ENCODE measurements around the gene TM4SF1.

The TM4SF1 gene

DNA sequence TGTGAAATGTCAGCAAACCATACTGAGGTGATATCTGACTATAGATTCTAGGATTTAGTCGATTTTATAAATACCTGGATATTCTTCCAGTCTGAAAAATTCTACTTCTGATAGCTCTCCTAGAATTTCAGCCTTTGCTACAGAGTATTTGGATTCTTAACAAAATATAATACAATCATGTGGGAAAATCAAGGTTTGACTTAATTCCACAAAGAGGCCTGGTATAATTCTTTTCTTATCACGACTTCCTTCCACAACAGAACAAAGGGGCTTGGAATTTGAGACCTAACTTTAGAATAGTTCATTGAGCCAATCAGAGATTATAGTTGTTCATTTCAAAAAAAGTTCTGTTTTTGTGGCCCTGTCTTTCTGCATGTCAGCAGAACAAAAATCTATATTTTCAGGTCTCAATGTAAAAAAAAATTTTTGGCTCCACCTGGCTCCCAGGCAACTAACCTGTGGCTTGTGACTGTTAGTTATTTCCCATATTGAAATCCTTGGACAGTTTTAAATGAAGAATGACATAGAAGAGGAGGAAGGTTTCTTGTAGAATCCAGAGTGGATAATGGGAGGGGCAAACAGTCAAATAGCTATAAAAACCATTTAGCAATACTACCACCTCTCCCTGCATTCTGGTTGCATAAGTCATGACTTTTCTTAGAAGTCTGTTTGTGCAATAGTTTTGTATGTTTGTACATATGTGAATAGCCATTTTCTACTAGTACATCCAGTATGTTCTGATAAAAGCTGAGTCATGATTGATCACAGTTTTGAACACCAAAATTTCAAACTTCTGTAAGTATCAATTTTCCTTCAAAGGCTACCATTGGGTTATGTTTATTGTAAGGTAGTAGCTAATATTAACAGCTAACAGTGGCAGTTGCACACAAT is 4.0 kb downstream of the TM4SF1 start:
- Histone ChIP-seq H3K36me3 (ENCODE audit: control insufficient read depth, insufficient read depth, low read length) (no peaks in the 10 kb centered on the region), H3K27ac (no peak overlapping the region)

GRCh38 chr3:149371723-149372114 is 5.7 kb downstream of the TM4SF1 start:
- Histone ChIP-seq H3K4me3 (ENCODE audit: low read depth, low read length) (no peak overlapping the region), H3K9ac (no peak overlapping the region), H2AFZ (no peak overlapping the region), H3K79me2 (no peaks in the 10 kb centered on the region), H3K4me1 (no peaks in the 10 kb centered on the region), H3K36me3 (ENCODE audit: control insufficient read depth, insufficient read depth, low read length) (no peaks in the 10 kb centered on the region), H3K27me3 (ENCODE audit: control insufficient read depth, insufficient read depth, low read length) (no peaks in the 10 kb centered on the region), H3K27ac (no peak overlapping the region), H3K4me2 (ENCODE audit: low read length) (no peak overlapping the region), H3K9me3 (ENCODE audit: control insufficient read depth, low read length) (no peaks in the 10 kb centered on the region)
- TF ChIP-seq CTCF (IDR thresholded peaks at IDR 0.05): no peak

More for the DNA sequence above, 4.0 kb downstream of the TM4SF1 start:
- Histone ChIP-seq H3K4me2 (ENCODE audit: low read length) (no peak overlapping the region), H3K27me3 (ENCODE audit: control insufficient read depth, insufficient read depth, low read length) (no peaks in the 10 kb centered on the region), H3K4me3 (ENCODE audit: low read depth, low read length) (no peak overlapping the region), H2AFZ (no peak overlapping the region), H3K4me1 (no peaks in the 10 kb centered on the region), H3K9ac (no peak overlapping the region), H3K79me2 (no peaks in the 10 kb centered on the region), H3K9me3 (ENCODE audit: control insufficient read depth, low read length) (no peaks in the 10 kb centered on the region)
- TF ChIP-seq CTCF (IDR thresholded peaks at IDR 0.05): no peak

DNA sequence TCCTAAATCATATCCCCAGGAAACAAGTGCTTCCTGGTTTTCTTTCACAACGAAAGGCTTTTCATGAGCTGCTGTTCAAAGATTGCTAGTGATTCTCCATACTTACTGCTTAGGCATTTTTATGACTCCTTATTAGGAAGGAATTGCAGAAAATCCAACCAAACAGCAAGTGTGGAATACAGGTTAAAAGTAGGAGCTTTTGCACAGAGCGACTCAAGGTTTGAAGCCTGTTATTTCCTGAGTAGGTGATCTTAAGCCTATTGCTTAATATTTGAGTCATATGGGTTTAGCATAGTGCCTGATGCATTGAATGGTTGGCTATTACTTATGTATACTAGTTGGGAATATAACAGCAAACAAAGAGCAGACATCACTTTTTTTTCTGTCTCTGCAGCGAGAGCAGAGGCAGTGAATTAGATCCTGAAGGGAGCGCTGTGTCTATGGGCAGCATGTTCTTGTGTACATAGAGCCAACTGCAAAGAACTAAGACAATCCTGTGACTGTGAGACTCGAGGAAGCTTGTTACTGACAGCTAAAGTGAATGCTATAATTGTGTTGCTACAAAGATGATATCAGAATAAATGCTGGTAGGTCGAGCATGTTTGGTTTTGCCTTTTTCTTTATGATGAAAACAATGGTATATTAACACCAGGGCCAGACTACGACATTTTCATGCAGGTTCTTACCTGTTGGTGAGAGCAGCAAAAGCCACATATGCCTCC is 6.3 kb downstream of the TM4SF1 start:
- Histone ChIP-seq H3K4me1 (no peaks in the 10 kb centered on the region), H3K27me3 (ENCODE audit: control insufficient read depth, insufficient read depth, low read length) (no peaks in the 10 kb centered on the region), H3K27ac (no peak overlapping the region), H3K9ac (no peak overlapping the region), H3K4me2 (ENCODE audit: low read length) (no peak overlapping the region), H3K4me3 (ENCODE audit: low read depth, low read length) (no peak overlapping the region), H3K36me3 (ENCODE audit: control insufficient read depth, insufficient read depth, low read length) (no peaks in the 10 kb centered on the region), H3K79me2 (no peaks in the 10 kb centered on the region), H3K9me3 (ENCODE audit: control insufficient read depth, low read length) (no peaks in the 10 kb centered on the region), H2AFZ (no peak overlapping the region)
- no peak for TF ChIP-seq CTCF (IDR thresholded peaks at IDR 0.05)

- no peaks in the 10 kb centered on the region for H3K36me3 ChIP-seq (ENCODE audit: control insufficient read depth, insufficient read depth, low read length)
- no peak overlapping the region for H3K27ac ChIP-seq
- no peak overlapping the region for H3K9ac ChIP-seq
- H3K9me3 ChIP-seq (ENCODE audit: control insufficient read depth, low read length): no peaks in the 10 kb centered on the region
- no peaks in the 10 kb centered on the region for H3K27me3 ChIP-seq (ENCODE audit: control insufficient read depth, insufficient read depth, low read length)
- no peak overlapping the region for H2AFZ ChIP-seq
- no peak overlapping the region for H3K4me3 ChIP-seq (ENCODE audit: low read depth, low read length)
- no peak overlapping the region for H3K4me2 ChIP-seq (ENCODE audit: low read length)
- no peaks in the 10 kb centered on the region for H3K4me1 ChIP-seq
- H3K79me2 ChIP-seq: no peaks in the 10 kb centered on the region
- no peak for TF ChIP-seq CTCF (IDR thresholded peaks at IDR 0.05)
These were observed 7.2 kb downstream of the TM4SF1 start for GRCh38 chr3:149369991-149370866.
